Neural progenitor cell (in vitro differentiated cells): Measurements from ENCODE around the gene TRPM1. TPM values are rescaled to one million over a fixed set of nuclear protein-coding genes. Genes with fewer than 3 reads are reported as not detected.

Experiments
- DNase-seq: peaks from one replicate; pipeline ENCODE4 v3.0.0-alpha.2; 2016; ENCODE audit warnings: low spot score
- H2AFZ ChIP-seq: fragments of 200-600 bp; sonication (generic); replicated peaks from 2 replicates; pipeline ENCODE4 v1.6.1; 2016; ENCODE audit warnings: antibody characterized with exemption
- H3F3A ChIP-seq: fragments of 200-600 bp; sonication (generic); 2 replicates; pipeline ENCODE4 v1.6.1; 2016; ENCODE audit warnings: antibody characterized with exemption, low read depth
- H3K27ac ChIP-seq: fragments of 200-600 bp; sonication (generic); 2 replicates; pipeline ENCODE4 v1.5.1; 2016; ENCODE audit warnings: mild to moderate bottlenecking
- H3K27me3 ChIP-seq: fragments of 200-600 bp; sonication (generic); 2 replicates; pipeline ENCODE4 v1.6.1; 2016; ENCODE audit warnings: mild to moderate bottlenecking, moderate library complexity
- H3K36me3 ChIP-seq: fragments of 200-600 bp; sonication (generic); 2 replicates; pipeline ENCODE4 v1.5.1; 2016
- H3K4me1 ChIP-seq: fragments of 200-600 bp; sonication (generic); 2 replicates; pipeline ENCODE4 v1.6.1; 2016; ENCODE audit warnings: mixed run types
- H3K4me2 ChIP-seq: fragments of 200-600 bp; sonication (generic); 2 replicates; pipeline ENCODE4 v1.6.1; 2016
- H3K4me3 ChIP-seq: fragments of 200-600 bp; sonication (generic); 2 replicates; pipeline ENCODE4 v1.5.1; 2016
- H3K79me2 ChIP-seq: fragments of 200-600 bp; sonication (generic); 2 replicates; pipeline ENCODE4 v1.6.1; 2016; ENCODE audit warnings: low read depth
- H3K9ac ChIP-seq: fragments of 200-600 bp; sonication (generic); 2 replicates; pipeline ENCODE4 v1.6.1; 2016
- H3K9me3 ChIP-seq: fragments of 200-600 bp; sonication (generic); 2 replicates; pipeline ENCODE4 v1.5.1; 2016; ENCODE audit warnings: low read depth
- H4K20me1 ChIP-seq: fragments of 200-600 bp; sonication (generic); 2 replicates; pipeline ENCODE4 v1.6.1; 2016; ENCODE audit warnings: low read depth
- H3K27ac Mint-ChIP-seq: 3 replicates; pipeline ENCODE4 v1.8.0; 2021; ENCODE audit warnings: mixed read lengths
- H3K27me3 Mint-ChIP-seq: 2 replicates; pipeline ENCODE4 v1.8.0; 2022; ENCODE audit warnings: low read depth, mild to moderate bottlenecking, inconsistent platforms, moderate library complexity, mixed read lengths; ENCODE audit not compliant: insufficient read depth
- H3K36me3 Mint-ChIP-seq: 3 replicates; pipeline ENCODE4 v1.8.0; 2021; ENCODE audit warnings: mixed read lengths
- H3K4me1 Mint-ChIP-seq: 3 replicates; pipeline ENCODE4 v1.8.0; 2021; ENCODE audit warnings: mixed read lengths
- H3K4me3 Mint-ChIP-seq: 3 replicates; pipeline ENCODE4 v1.8.0; 2021; ENCODE audit warnings: mild to moderate bottlenecking, moderate library complexity, mixed read lengths
- H3K9me3 Mint-ChIP-seq: 3 replicates; pipeline ENCODE4 v1.8.0; 2020; ENCODE audit warnings: mixed read lengths
- CTCF ChIP-seq: fragments of 200-600 bp; sonication (generic); IDR thresholded peaks from 2 replicates; pipeline ENCODE4 v1.5.1; 2017; ENCODE audit warnings: antibody characterized with exemption, mild to moderate bottlenecking
- EZH2 ChIP-seq: fragments of 200-600 bp; sonication (generic); IDR thresholded peaks from 2 replicates; pipeline ENCODE4 v1.6.1; 2017; ENCODE audit warnings: antibody characterized with exemption, mild to moderate bottlenecking, moderate library complexity
- EZH2phosphoT487 ChIP-seq: fragments of 200-600 bp; sonication (generic); IDR thresholded peaks from 2 replicates; pipeline ENCODE4 v1.6.1; 2017; ENCODE audit warnings: antibody characterized with exemption
- total RNA-seq: library from RNA; depleted of rRNA; stranded (reverse); fragments of >200 nt; gene quantifications from 2 replicates; pipeline ENCODE4 v1.2.3, GENCODE V29; 2015; ENCODE audit warnings: low replicate concordance

The TRPM1 gene
- total RNA-seq, 1 donor from 2014 or later, result not detected

GRCh38 chr15:31004220-31004733 is 97.2 kb downstream of the TRPM1 start:
- H3K9me3 Mint-ChIP-seq, result no peaks in the 10 kb centered on the region
- peak; percentile 55 for DNase-seq
- H3K4me2 ChIP-seq, result peak overlapping the region; percentile 38
- H3K9ac ChIP-seq, result no peak overlapping the region
- peaks cover 6% of the 10 kb centered on the region for H3K4me1 Mint-ChIP-seq
- no peak overlapping the region for H3K4me3 Mint-ChIP-seq
- H3K4me3 ChIP-seq, result no peak overlapping the region
- peak overlapping the region; percentile 67 for H2AFZ ChIP-seq
- no peaks in the 10 kb centered on the region for H3K79me2 ChIP-seq
- no peak for TF ChIP-seq EZH2phosphoT487
- TF ChIP-seq EZH2, result no peak
- TF ChIP-seq CTCF, result no peak
- H3K27ac ChIP-seq, result no peak overlapping the region
- H3K27me3 ChIP-seq, result no peaks in the 10 kb centered on the region
- H3K27ac Mint-ChIP-seq, result no peak overlapping the region
- H3K27me3 Mint-ChIP-seq, result peaks cover 6% of the 10 kb centered on the region
- no peaks in the 10 kb centered on the region for H3F3A ChIP-seq
- peaks cover 15% of the 10 kb centered on the region for H3K4me1 ChIP-seq
- H3K36me3 Mint-ChIP-seq, result no peaks in the 10 kb centered on the region
- H4K20me1 ChIP-seq, result no peaks in the 10 kb centered on the region
- H3K9me3 ChIP-seq, result no peaks in the 10 kb centered on the region
- H3K36me3 ChIP-seq, result no peaks in the 10 kb centered on the region

- Histone ChIP-seq H3K36me3 (no peaks in the 10 kb centered on the region), H2AFZ (no peak overlapping the region), H3K4me3 (no peak overlapping the region), H3K27me3 (no peaks in the 10 kb centered on the region), H3K4me1 (peaks cover 15% of the 10 kb centered on the region), H4K20me1 (no peaks in the 10 kb centered on the region), H3F3A (no peaks in the 10 kb centered on the region), H3K9me3 (no peaks in the 10 kb centered on the region), H3K4me2 (no peak overlapping the region), H3K9ac (no peak overlapping the region), H3K27ac (no peak overlapping the region), H3K79me2 (no peaks in the 10 kb centered on the region)
- no peak for DNase-seq
- H3K9me3 Mint-ChIP-seq, result no peaks in the 10 kb centered on the region
- no peaks in the 10 kb centered on the region for H3K36me3 Mint-ChIP-seq
- H3K4me1 Mint-ChIP-seq, result peaks cover 6% of the 10 kb centered on the region
- peaks cover 6% of the 10 kb centered on the region for H3K27me3 Mint-ChIP-seq
- TF ChIP-seq EZH2phosphoT487, result no peak
- no peak for TF ChIP-seq CTCF
- no peak for TF ChIP-seq EZH2
- no peak overlapping the region for H3K27ac Mint-ChIP-seq
- H3K4me3 Mint-ChIP-seq, result no peak overlapping the region
These were observed 99.8 kb downstream of the TRPM1 start for GRCh38 chr15:31001702-31002101.

- peaks cover 9% of the 10 kb centered on the region for H3K4me1 ChIP-seq
- TF ChIP-seq CTCF (no peak), EZH2phosphoT487 (no peak), EZH2 (no peak)
- no peak overlapping the region for H2AFZ ChIP-seq
- no peaks in the 10 kb centered on the region for H3K36me3 ChIP-seq
- H3K27me3 ChIP-seq, result no peaks in the 10 kb centered on the region
- no peak overlapping the region for H3K4me3 ChIP-seq
- Mint-ChIP-seq H3K27ac (no peak overlapping the region), H3K27me3 (peaks cover 2% of the 10 kb centered on the region), H3K4me3 (no peak overlapping the region), H3K36me3 (no peaks in the 10 kb centered on the region), H3K4me1 (peaks cover 6% of the 10 kb centered on the region), H3K9me3 (no peaks in the 10 kb centered on the region)
- DNase-seq, result no peak
- H4K20me1 ChIP-seq, result no peaks in the 10 kb centered on the region
- H3K4me2 ChIP-seq, result no peak overlapping the region
- no peaks in the 10 kb centered on the region for H3K9me3 ChIP-seq
- H3K79me2 ChIP-seq, result no peaks in the 10 kb centered on the region
- H3F3A ChIP-seq, result no peaks in the 10 kb centered on the region
- no peak overlapping the region for H3K9ac ChIP-seq
- H3K27ac ChIP-seq, result no peak overlapping the region
These were observed 101.8 kb downstream of the TRPM1 start for GRCh38 chr15:30999729-31000128.
